ENCODE measurements around the gene NMBR. TPM values are rescaled to one million over a fixed set of nuclear protein-coding genes. Genes with fewer than 3 reads are reported as not detected.

Gene NMBR
- total RNA-seq, 2 donors from 2014 or later = 0.33 TPM; not detected in 1

DNA sequence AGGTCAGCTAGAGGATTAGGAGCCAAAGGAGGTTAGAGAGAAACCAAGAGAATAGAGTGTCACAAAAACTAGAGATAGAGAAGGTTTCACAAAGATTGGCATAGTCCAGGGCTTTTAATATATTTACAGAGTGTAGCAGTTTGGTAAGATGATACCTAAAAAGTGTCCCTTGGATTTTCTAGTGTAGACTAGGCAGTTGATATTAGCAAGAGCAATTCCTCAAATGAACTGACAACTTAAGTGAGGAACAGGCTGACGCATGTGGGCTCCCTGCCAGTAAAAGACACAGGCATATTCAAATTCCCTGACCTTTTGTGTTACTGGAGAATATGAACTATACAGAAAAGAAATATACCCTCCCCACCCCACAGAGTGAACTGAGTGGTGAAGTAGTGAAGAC, 40.3 kb upstream of the NMBR start:
- Histone ChIP-seq H3K4me3 (ENCODE audit: low read length) (no peak overlapping the region), H3K9me3 (ENCODE audit: control insufficient read depth, low read length) (no peaks in the 10 kb centered on the region), H3K36me3 (ENCODE audit: control insufficient read depth, insufficient read depth, low read length) (peaks cover 15% of the 10 kb centered on the region), H3K4me1 (ENCODE audit: control insufficient read depth, insufficient read depth, low read length) (no peaks in the 10 kb centered on the region), H3K9ac (ENCODE audit: extremely low read depth, low read length, poor library complexity, severe bottlenecking) (no peak overlapping the region), H3K27me3 (ENCODE audit: control insufficient read depth, insufficient read depth, low read length, poor library complexity, severe bottlenecking) (no peaks in the 10 kb centered on the region), H3K27ac (ENCODE audit: low read depth, low read length) (no peak overlapping the region)
- TF ChIP-seq, protein P1, sequence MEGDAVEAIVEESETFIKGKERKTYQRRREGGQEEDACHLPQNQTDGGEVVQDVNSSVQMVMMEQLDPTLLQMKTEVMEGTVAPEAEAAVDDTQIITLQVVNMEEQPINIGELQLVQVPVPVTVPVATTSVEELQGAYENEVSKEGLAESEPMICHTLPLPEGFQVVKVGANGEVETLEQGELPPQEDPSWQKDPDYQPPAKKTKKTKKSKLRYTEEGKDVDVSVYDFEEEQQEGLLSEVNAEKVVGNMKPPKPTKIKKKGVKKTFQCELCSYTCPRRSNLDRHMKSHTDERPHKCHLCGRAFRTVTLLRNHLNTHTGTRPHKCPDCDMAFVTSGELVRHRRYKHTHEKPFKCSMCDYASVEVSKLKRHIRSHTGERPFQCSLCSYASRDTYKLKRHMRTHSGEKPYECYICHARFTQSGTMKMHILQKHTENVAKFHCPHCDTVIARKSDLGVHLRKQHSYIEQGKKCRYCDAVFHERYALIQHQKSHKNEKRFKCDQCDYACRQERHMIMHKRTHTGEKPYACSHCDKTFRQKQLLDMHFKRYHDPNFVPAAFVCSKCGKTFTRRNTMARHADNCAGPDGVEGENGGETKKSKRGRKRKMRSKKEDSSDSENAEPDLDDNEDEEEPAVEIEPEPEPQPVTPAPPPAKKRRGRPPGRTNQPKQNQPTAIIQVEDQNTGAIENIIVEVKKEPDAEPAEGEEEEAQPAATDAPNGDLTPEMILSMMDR (conservative IDR thresholded peaks at IDR 0.05) = no peak
- Mint-ChIP-seq H3K4me1 (no peaks in the 10 kb centered on the region), H3K9me3 (no peaks in the 10 kb centered on the region), H3K27me3 (ENCODE audit: insufficient read depth) (no peaks in the 10 kb centered on the region), H3K36me3 (ENCODE audit: low read depth) (peaks cover 14% of the 10 kb centered on the region), H3K27ac (no peak overlapping the region), H3K4me3 (no peak overlapping the region)
- no peak for DNase-seq
- WGBS, 2 experiments (ENCODE audit: insufficient coverage in 1 of 2, insufficient read length in 1 of 2) = 91% methylated on average over 1 of the region's 1 CpG; no CpG with 5 or more reads in 1 of the 2 experiments

DNA sequence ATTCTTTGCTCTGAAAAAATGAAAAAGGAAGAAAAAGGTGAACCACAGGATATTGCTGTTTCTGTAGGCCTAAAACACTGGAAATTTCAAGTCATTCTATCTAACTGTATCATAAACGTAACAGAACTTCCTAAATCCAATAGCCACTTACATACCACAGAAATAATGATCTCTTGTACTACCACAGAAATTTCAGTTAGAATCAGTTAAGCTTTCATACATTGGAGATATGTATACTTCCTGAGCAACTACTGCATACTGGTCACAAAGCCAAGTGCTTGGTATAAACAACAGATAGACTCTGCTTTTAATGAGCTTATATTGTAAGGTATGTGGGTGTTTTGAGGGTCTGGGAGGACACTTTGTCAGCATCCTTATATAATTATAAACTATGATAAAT, 38.7 kb upstream of the NMBR start:
- DNase-seq = no peak
- H3K4me3 Mint-ChIP-seq = no peak overlapping the region
- Histone ChIP-seq H3K36me3 (ENCODE audit: control insufficient read depth, insufficient read depth, low read length) (peaks cover 19% of the 10 kb centered on the region), H3K27me3 (ENCODE audit: control insufficient read depth, insufficient read depth, low read length, poor library complexity, severe bottlenecking) (no peaks in the 10 kb centered on the region), H3K4me1 (ENCODE audit: control insufficient read depth, insufficient read depth, low read length) (no peaks in the 10 kb centered on the region), H3K9ac (ENCODE audit: extremely low read depth, low read length, poor library complexity, severe bottlenecking) (no peak overlapping the region), H3K4me3 (ENCODE audit: low read length) (no peak overlapping the region), H3K27ac (ENCODE audit: low read depth, low read length) (no peak overlapping the region), H3K9me3 (ENCODE audit: control insufficient read depth, low read length) (no peaks in the 10 kb centered on the region)
- TF ChIP-seq, protein P1 (conservative IDR thresholded peaks at IDR 0.05) = no peak
- 93 to 100% methylated on average over 1 of the region's 1 CpG for WGBS, 2 experiments (ENCODE audit: insufficient coverage in 1 of 2, insufficient read length in 1 of 2)
- no peaks in the 10 kb centered on the region for H3K4me1 Mint-ChIP-seq
- H3K27ac Mint-ChIP-seq = peak overlapping the region; percentile 9
- no peaks in the 10 kb centered on the region for H3K27me3 Mint-ChIP-seq (ENCODE audit: insufficient read depth)
- H3K36me3 Mint-ChIP-seq (ENCODE audit: low read depth) = peaks cover 18% of the 10 kb centered on the region
- no peaks in the 10 kb centered on the region for H3K9me3 Mint-ChIP-seq

DNA sequence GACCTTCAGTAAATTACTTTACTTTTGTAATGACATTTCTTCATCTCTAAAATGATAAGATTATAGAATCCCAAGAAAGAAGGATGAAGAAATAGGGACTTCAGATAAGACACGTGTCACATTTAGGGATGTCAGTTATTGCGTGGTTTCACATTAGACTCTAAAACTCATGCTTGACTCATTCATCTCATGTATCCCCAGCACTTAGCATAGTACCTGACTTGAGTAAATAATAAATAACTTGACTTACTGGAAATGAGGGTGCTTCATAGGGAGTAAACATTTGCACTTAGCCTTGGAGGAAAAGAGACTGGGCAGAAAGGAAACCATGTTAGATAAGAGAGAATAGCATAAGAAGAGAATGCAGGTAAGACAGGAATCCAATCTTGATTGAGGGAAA, 37.4 kb upstream of the NMBR start:
- H3K4me3 Mint-ChIP-seq = no peak overlapping the region
- Histone ChIP-seq H3K4me1 (ENCODE audit: control insufficient read depth, insufficient read depth, low read length) (no peaks in the 10 kb centered on the region), H3K4me3 (ENCODE audit: low read length) (no peak overlapping the region), H3K27me3 (ENCODE audit: control insufficient read depth, insufficient read depth, low read length, poor library complexity, severe bottlenecking) (no peaks in the 10 kb centered on the region), H3K9ac (ENCODE audit: extremely low read depth, low read length, poor library complexity, severe bottlenecking) (no peak overlapping the region), H3K9me3 (ENCODE audit: control insufficient read depth, low read length) (no peaks in the 10 kb centered on the region), H3K36me3 (ENCODE audit: control insufficient read depth, insufficient read depth, low read length) (peaks cover 14% of the 10 kb centered on the region), H3K27ac (ENCODE audit: low read depth, low read length) (no peak overlapping the region)
- H3K4me1 Mint-ChIP-seq = no peaks in the 10 kb centered on the region
- no peaks in the 10 kb centered on the region for H3K27me3 Mint-ChIP-seq (ENCODE audit: insufficient read depth)
- H3K9me3 Mint-ChIP-seq = no peaks in the 10 kb centered on the region
- TF ChIP-seq, protein P1 (conservative IDR thresholded peaks at IDR 0.05) = no peak
- 100% methylated on average over 2 of the region's 2 CpGs; no CpG with 5 or more reads in 1 of the 2 experiments for WGBS, 2 experiments (ENCODE audit: insufficient coverage in 1 of 2, insufficient read length in 1 of 2)
- no peak overlapping the region for H3K27ac Mint-ChIP-seq
- peaks cover 10% of the 10 kb centered on the region for H3K36me3 Mint-ChIP-seq (ENCODE audit: low read depth)
- no peak for DNase-seq
